ENCODE measurements around the gene RNASE7.

The RNASE7 gene

GRCh38 chr14:21088687-21089086, 46.5 kb downstream of the RNASE7 start:
- DNase-seq, result no peak

- DNase-seq, result no peak
Observed at GRCh38 chr14:21089271-21089670, 47.1 kb downstream of the RNASE7 start.

GRCh38 chr14:21089877-21090193, 47.7 kb downstream of the RNASE7 start:
- no peak for DNase-seq

- DNase-seq, result no peak
Observed at GRCh38 chr14:21090194-21090939, 48.2 kb downstream of the RNASE7 start.

GRCh38 chr14:21090940-21091663, 48.9 kb downstream of the RNASE7 start:
- no peak for DNase-seq

- no peak for DNase-seq
Observed at GRCh38 chr14:21091821-21092272, 49.7 kb downstream of the RNASE7 start.

GRCh38 chr14:21092273-21093011, 50.3 kb downstream of the RNASE7 start:
- no peak for DNase-seq

- DNase-seq, result no peak
Observed at GRCh38 chr14:21093018-21093417, 50.9 kb downstream of the RNASE7 start.

All from NCI-H2029 (cell line).